ENCODE measurements around the gene EHMT1.
A peak's percentile ranks its signal among the peaks of the same experiment; 100 is the strongest.

The EHMT1 gene

GRCh38 chr9:137743695-137744094 lies 124.9 kb downstream of the EHMT1 start:
- DNase-seq = no peak

GRCh38 chr9:137744632-137745183 lies 125.9 kb downstream of the EHMT1 start:
- no peak for DNase-seq

GRCh38 chr9:137745541-137745991 lies 126.8 kb downstream of the EHMT1 start:
- peak; percentile 26 for DNase-seq

- DNase-seq = no peak
These were observed 129.5 kb downstream of the EHMT1 start for GRCh38 chr9:137748311-137748710.

GRCh38 chr9:137748741-137749140 lies 129.9 kb downstream of the EHMT1 start:
- no peak for DNase-seq

GRCh38 chr9:137749511-137749910 lies 130.7 kb downstream of the EHMT1 start:
- DNase-seq = no peak

GRCh38 chr9:137750007-137750406 lies 131.2 kb downstream of the EHMT1 start:
- no peak for DNase-seq

GRCh38 chr9:137750566-137750965 lies 131.8 kb downstream of the EHMT1 start:
- DNase-seq = no peak

- DNase-seq = no peak
These were observed 132.8 kb downstream of the EHMT1 start for GRCh38 chr9:137751616-137752015.

- no peak for DNase-seq
These were observed 133.6 kb downstream of the EHMT1 start for GRCh38 chr9:137752426-137752825.

- DNase-seq = no peak
These were observed 134.5 kb downstream of the EHMT1 start for GRCh38 chr9:137753192-137753765.

GRCh38 chr9:137755261-137755927 lies 136.6 kb downstream of the EHMT1 start:
- no peak for DNase-seq

GRCh38 chr9:137756045-137756744 lies 137.4 kb downstream of the EHMT1 start:
- no peak for DNase-seq

GRCh38 chr9:137757139-137757538 lies 138.3 kb downstream of the EHMT1 start:
- no peak for DNase-seq

- peak; percentile 50 for DNase-seq
These were observed 138.8 kb downstream of the EHMT1 start for GRCh38 chr9:137757613-137758029.

- no peak for DNase-seq
These were observed 139.3 kb downstream of the EHMT1 start for GRCh38 chr9:137758067-137758466.

- DNase-seq = no peak
These were observed 140.3 kb downstream of the EHMT1 start for GRCh38 chr9:137759117-137759516.

- no peak for DNase-seq
These were observed 141.0 kb downstream of the EHMT1 start for GRCh38 chr9:137759649-137760321.

- no peak for DNase-seq
These were observed 141.6 kb downstream of the EHMT1 start for GRCh38 chr9:137760426-137760825.

GRCh38 chr9:137761032-137761431 lies 142.2 kb downstream of the EHMT1 start:
- peak; percentile 35 for DNase-seq

- no peak for DNase-seq
These were observed 143.0 kb downstream of the EHMT1 start for GRCh38 chr9:137761793-137762192.

- no peak for DNase-seq
These were observed 143.7 kb downstream of the EHMT1 start for GRCh38 chr9:137762414-137763061.
